NOMO-1 treated with dmso at 0.1 percent for 144 hours (cell line): ENCODE results near the gene TUBB2A.

Source experiments
- DNase-seq: peaks from one replicate; lab custom pipeline; 2025; ENCODE audit not compliant: unreplicated experiment; lab: John Stamatoyannopoulos, UW

Gene TUBB2A

GRCh38 chr6:3124667-3125066, 32.7 kb downstream of the TUBB2A start:
- no peak for DNase-seq

GRCh38 chr6:3122823-3123182, 34.5 kb downstream of the TUBB2A start:
- DNase-seq = no peak

- no peak for DNase-seq
Measured at GRCh38 chr6:3120765-3121089, 36.6 kb downstream of the TUBB2A start.

DNA sequence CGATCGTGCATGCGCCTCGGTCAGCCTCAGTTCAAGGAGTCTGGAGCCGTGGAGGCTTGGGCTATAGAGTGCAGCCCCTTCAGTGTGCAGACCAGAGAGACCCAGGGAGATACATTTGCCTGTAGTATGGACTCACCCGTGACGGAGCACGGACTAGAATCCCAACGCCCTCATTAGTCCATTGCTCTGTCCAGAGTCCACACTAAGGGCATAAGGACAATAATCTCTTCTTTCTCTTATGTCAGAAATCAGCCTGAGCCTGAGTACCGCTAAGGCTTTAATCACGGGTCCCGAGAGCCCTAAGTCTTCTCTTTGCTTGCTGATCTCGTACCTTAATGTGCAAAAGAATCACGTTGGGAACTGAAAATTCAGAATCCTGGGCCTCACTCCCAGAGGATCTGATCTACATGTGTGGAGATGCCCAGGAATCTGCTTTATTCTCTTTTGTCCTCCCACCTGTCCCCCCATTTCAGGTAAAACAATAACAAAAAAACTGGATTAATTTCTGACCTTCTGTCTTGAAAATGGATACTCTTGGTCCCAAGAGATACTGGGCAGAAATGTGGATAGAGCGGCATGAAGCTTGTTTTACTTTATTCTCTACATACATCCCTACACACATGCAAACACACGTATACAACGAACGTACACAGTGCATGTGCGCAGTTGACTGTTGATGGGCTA, 38.2 kb downstream of the TUBB2A start:
- DNase-seq = no peak

DNA sequence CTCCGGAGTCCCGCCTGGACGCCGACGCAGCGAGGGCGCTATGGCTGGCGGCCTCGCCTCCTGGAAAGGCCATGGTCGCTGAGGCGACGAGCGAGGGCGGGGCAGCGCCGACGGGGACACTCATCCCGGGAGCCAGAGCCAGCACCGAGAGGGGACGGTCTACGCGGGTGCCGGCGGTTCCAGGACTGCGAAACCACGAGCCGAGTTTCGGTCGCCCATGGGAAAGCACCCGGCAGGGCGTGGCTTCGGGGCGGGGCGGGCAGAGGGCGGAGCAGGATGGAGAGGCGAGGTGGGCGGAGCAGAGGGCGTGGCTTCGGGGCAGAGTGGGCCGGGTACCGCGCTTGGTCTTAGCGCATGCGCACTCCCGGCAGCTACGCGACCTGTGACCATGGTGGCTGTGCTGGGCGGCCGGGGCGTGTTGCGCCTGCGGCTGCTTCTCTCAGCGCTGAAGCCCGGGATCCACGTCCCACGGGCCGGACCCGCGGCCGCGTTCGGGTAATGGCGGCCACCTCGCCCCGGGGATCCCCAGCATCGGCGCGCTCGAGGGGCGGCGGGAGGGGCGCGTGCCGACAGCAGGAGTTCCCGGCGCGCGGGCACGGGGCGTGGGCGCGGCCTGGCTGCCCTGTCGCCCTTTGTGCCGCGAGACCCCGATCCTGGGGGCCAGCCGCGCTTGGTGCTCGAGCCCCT, 38.8 kb downstream of the TUBB2A start, which contains the start of gene BPHL:
Gene BPHL, plus strand, starts transcription at position 359 of the 687 bp plus-strand sequence. Its CDS starts 30 bp downstream, at position 389.
- DNase-seq = peak; percentile 93

GRCh38 chr6:3117912-3118352, 39.4 kb downstream of the TUBB2A start:
- DNase-seq = no peak

- no peak for DNase-seq
Measured at GRCh38 chr6:3114377-3114776, 43.0 kb downstream of the TUBB2A start.

DNA sequence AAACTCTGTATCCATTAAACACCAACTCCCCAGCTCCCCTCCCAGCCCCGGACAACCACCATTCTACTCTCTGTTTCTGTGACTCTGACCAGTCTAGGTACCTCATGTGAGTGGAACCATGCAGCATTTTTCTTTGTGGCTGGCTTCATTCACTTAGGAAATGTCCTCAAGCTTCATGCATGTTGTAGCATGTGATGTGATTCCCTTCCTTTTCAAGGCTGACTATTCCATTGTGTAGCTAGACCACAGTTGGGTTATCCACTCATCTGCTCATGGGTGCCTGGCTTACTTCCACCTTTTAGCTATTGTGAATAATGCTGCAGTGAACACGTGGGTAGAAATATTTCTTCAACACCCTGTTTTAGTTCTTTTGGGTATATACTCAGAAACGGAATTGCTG, 47.6 kb downstream of the TUBB2A start:
- no peak for DNase-seq

GRCh38 chr6:3108746-3109414, 48.5 kb downstream of the TUBB2A start:
- DNase-seq = no peak
